Uterus (tissue), 4 donors: ENCODE data around the gene FAM118B. TPM values are rescaled to one million over a fixed set of nuclear protein-coding genes. Genes with fewer than 3 reads are reported as not detected.

ENCODE experiments used
- DNase-seq, 2 donors: peaks; one replicate each; pipeline ENCODE4 v3.0.0-alpha.2; 2019 to 2020
- H3K27ac ChIP-seq, 2 donors: fragments of 200-600 bp; sonication (generic); 1 replicate in 1 of 2; 2 replicates in 1 of 2; pipeline ENCODE4 v1.5.1; 2016 to 2018
- H3K27me3 ChIP-seq, 2 donors: fragments of 200-600 bp; sonication (generic); one replicate each; pipeline ENCODE4 v1.5.1; 2018 to 2019; ENCODE audit warnings: control low read depth in 1 of 2
- H3K36me3 ChIP-seq, 2 donors: fragments of 200-600 bp; sonication (generic); one replicate each; pipeline ENCODE4 v1.5.1; 2019; ENCODE audit warnings: control low read depth in 1 of 2
- H3K4me1 ChIP-seq, 2 donors: fragments of 200-600 bp; sonication (generic); one replicate each; pipeline ENCODE4 v1.5.1; 2018 to 2019; ENCODE audit warnings: control low read depth in 1 of 2
- H3K4me3 ChIP-seq, 2 donors: fragments of 200-600 bp; sonication (generic); 1 replicate in 1 of 2; 2 replicates in 1 of 2; pipeline ENCODE4 v1.5.1; 2018 to 2019; ENCODE audit warnings: mild to moderate bottlenecking in 1 of 2
- H3K9me3 ChIP-seq, 2 donors: fragments of 200-600 bp; sonication (generic); one replicate each; pipeline ENCODE4 v1.5.1; 2019; ENCODE audit warnings: control low read depth in 1 of 2
- POLR2A ChIP-seq, 2 donors: fragments of 450-650 bp; IDR thresholded peaks; one replicate each; pipeline ENCODE4 v1.6.1; 2016; ENCODE audit warnings: antibody characterized with exemption in 2 of 2, mild to moderate bottlenecking in 1 of 2, moderate library complexity in 1 of 2
- intact Hi-C: fragments of 100-400 bp; cut with DNase I; formaldehyde crosslinking; loops from one replicate; pipeline ENCODE4 v1.15.1; 2023; ENCODE audit warnings: low total_unique reads
- total RNA-seq, 4 donors: library from RNA; depleted of rRNA in 3 of 4; stranded (reverse); fragments of >200 nt in 3 of 4; gene quantifications; one replicate each; pipeline versions ENCODE4 v1.1.0 to v1.2.4, GENCODE V29; 2014 to 2023
- TF ChIP-seq, protein P1 (sequence below), 4 experiments: fragments of 200-600 bp in 2 of 4; fragments of 450-650 bp in 2 of 4; sonication (generic) in 2 of 4; IDR thresholded peaks; one replicate each; pipeline ENCODE4 v1.5.1; 2016 to 2019; ENCODE audit warnings: antibody characterized with exemption in 4 of 4, mild to moderate bottlenecking in 2 of 4, moderate library complexity in 1 of 4
- donor health status: DM: yes; HTN: yes; CAD: no.

The FAM118B gene
- total RNA-seq, 4 donors from 2014 or later, result 14.7 to 31.8 (median 17.8) TPM

DNA sequence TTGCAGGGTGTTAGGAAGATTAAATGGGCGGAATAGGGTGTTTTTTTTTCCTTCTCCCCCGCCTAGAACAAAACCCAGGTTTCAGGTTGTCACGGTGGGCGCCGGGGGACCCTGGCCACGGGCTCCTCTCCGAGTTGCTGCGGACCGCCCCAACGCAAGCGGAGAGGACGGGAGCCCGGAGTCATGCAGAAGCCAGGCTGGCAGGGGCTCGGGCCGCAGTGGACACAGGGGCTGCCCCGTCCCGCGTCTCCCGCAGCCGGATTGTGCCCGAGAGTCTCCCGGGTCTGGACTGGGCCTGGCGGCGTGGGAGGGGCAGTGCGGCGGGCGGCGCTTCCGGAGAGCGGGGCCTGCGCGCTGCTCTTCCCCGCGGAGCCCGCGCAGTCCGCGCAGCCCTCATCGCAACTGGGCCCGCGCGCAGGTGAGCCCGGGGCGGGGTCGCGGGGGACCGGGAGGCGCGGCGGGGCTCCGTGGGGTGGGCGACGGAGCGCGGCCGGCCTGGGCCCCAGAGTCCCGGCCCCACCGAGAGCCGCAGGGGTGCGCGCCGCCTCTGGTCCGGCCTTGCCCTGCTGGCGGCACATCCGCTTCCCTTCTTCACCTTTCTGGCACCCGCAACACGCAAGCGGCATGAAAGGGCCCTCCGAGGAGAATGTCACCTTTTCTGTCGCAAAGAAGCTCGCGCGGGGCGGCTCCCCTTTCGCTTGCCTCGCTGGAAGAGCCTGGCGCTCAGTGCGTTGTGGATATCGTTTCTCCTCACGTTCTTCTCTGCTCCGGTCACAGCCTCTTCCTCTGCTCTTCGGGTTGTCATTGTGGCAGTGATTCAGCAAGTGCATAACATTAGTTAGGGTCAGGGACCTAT, 71.4 kb downstream of the FAM118B start, which contains the start of gene TIRAP:
Gene TIRAP (plus strand): TSS at position 358 of the 856 bp plus-strand sequence. CDS start 7,802 bp downstream, outside the sequence.
- intact Hi-C loops, result no loop called here
- TF ChIP-seq, protein P1, sequence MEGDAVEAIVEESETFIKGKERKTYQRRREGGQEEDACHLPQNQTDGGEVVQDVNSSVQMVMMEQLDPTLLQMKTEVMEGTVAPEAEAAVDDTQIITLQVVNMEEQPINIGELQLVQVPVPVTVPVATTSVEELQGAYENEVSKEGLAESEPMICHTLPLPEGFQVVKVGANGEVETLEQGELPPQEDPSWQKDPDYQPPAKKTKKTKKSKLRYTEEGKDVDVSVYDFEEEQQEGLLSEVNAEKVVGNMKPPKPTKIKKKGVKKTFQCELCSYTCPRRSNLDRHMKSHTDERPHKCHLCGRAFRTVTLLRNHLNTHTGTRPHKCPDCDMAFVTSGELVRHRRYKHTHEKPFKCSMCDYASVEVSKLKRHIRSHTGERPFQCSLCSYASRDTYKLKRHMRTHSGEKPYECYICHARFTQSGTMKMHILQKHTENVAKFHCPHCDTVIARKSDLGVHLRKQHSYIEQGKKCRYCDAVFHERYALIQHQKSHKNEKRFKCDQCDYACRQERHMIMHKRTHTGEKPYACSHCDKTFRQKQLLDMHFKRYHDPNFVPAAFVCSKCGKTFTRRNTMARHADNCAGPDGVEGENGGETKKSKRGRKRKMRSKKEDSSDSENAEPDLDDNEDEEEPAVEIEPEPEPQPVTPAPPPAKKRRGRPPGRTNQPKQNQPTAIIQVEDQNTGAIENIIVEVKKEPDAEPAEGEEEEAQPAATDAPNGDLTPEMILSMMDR (IDR thresholded peaks at IDR 0.05), result peak in 2 of 4 experiments; percentile 4 to 47
- TF ChIP-seq POLR2A (IDR thresholded peaks at IDR 0.05), result peak in 1 of 2 donors; percentile 57
- Histone ChIP-seq H3K4me1 (peaks cover 3 to 4% of the 10 kb centered on the region in 2 donors), H3K27ac (peak within 1 kb of the TSS; percentile 91 to 94), H3K27me3 (no peaks in the 10 kb centered on the region), H3K4me3 (peak within 1 kb of the TSS; percentile 70 to 71), H3K36me3 (no peaks in the 10 kb centered on the region), H3K9me3 (no peaks in the 10 kb centered on the region)
- DNase-seq, result peak; percentile 61 to 69

DNA sequence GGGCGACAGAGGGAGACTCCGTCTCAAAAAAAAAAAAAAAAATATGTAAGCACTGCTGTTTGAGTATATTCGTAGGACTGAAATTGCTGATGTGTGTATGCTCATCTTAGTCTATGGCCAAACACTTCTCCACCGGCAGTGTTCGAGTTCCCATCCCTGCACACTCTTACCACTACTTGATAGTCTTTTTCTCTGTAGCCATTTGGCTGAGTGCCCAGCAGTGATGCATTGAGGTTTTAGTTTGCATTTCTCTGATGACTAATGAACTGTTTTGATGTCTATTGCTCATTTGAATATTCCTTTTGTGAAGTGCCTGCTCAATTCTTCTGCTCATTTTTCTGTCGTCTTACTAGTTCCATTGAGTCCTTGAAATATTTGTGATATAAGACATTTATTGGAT, 73.2 kb downstream of the FAM118B start:
- intact Hi-C loops, result no loop called here
- no peaks in the 10 kb centered on the region for H3K36me3 ChIP-seq
- no peaks in the 10 kb centered on the region for H3K27me3 ChIP-seq

DNA sequence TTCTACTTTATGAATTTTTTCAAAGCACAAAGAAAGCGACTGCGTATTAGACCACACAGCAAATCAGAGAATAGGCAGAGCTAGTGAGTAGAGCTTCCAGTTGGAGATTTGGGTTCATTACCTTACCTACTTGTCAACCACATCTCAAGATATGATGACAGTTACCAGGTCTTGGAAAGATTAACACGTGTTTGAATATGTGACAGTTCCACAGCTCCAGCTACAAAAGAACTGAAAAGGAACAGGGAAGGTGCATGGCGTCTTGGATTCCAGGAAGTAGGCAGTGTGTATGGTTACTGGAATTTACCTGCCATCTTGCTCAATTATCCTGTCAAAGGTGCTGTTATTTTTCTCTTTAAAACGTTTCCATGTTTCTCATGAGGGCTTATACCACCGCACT, 76.7 kb downstream of the FAM118B start:
- DNase-seq, result no peak
- Histone ChIP-seq H3K27me3 (no peaks in the 10 kb centered on the region), H3K9me3 (no peaks in the 10 kb centered on the region), H3K27ac (no peak overlapping the region), H3K4me3 (no peak overlapping the region), H3K36me3 (no peaks in the 10 kb centered on the region), H3K4me1 (no peaks in the 10 kb centered on the region)
- intact Hi-C loops, result no loop called here
- TF ChIP-seq, protein P1 (IDR thresholded peaks at IDR 0.05), result no peak
- TF ChIP-seq POLR2A (IDR thresholded peaks at IDR 0.05), result no peak

More for the DNA sequence above, 73.2 kb downstream of the FAM118B start:
- no peaks in the 10 kb centered on the region for H3K9me3 ChIP-seq
- no peak for TF ChIP-seq POLR2A (IDR thresholded peaks at IDR 0.05)
- TF ChIP-seq, protein P1 (IDR thresholded peaks at IDR 0.05), result no peak
- no peak overlapping the region for H3K4me3 ChIP-seq
- DNase-seq, result peak; percentile 55 to 75
- no peak overlapping the region for H3K27ac ChIP-seq
- peaks cover 3 to 4% of the 10 kb centered on the region in 2 donors for H3K4me1 ChIP-seq

DNA sequence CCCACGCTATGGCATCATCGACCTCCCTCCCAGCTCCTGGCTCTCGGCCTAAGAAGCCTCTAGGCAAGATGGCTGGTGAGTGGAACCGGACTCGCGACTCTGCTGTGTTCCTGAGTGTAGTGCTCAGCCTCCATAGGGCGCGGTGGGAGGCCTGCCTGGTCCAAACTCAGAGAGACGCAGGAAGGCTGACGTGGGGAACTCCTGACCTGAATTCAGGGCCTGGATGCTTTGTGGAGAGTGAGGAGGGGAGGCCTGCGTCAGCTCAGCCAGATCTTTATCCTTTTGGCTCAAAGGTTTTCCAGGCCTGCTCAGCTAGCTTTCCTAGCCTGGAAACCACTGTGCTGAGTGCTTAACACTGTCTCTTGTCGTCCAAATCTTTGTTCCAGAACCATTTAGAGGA, 79.3 kb downstream of the FAM118B start:
- Histone ChIP-seq H3K36me3 (no peaks in the 10 kb centered on the region), H3K27ac (peak overlapping the region; percentile 15 to 25)

More for the DNA sequence above, 79.3 kb downstream of the FAM118B start:
- no peak overlapping the region for H3K4me3 ChIP-seq
- DNase-seq, result peak in 1 of 2 donors; percentile 59
- no peaks in the 10 kb centered on the region for H3K27me3 ChIP-seq
- TF ChIP-seq POLR2A (IDR thresholded peaks at IDR 0.05), result no peak
- TF ChIP-seq, protein P1 (IDR thresholded peaks at IDR 0.05), result no peak
- no peaks in the 10 kb centered on the region for H3K9me3 ChIP-seq
- H3K4me1 ChIP-seq, result no peaks in the 10 kb centered on the region
- intact Hi-C loops, result no loop called here
